Inflammatory macrophage treated with lipopolysaccharide for 1 hour (primary cell): Measurements from ENCODE around the gene FAM117A.

Experiments
- DNase-seq, 2 donors: peaks; one replicate each; pipeline ENCODE4 v3.0.0-alpha.2; 2020 to 2022

The FAM117A gene

GRCh38 chr17:49707246-49707607, 56.7 kb downstream of the FAM117A start:
- no peak for DNase-seq

- DNase-seq: no peak
These were observed 58.7 kb downstream of the FAM117A start for GRCh38 chr17:49705254-49705653.

- peak; percentile 39 to 62 for DNase-seq
These were observed 60.2 kb downstream of the FAM117A start for GRCh38 chr17:49703557-49704277.

- no peak for DNase-seq
These were observed 63.0 kb downstream of the FAM117A start for GRCh38 chr17:49700960-49701359.

- DNase-seq: no peak
These were observed 63.9 kb downstream of the FAM117A start for GRCh38 chr17:49699966-49700575.

GRCh38 chr17:49698005-49698404, 65.9 kb downstream of the FAM117A start:
- DNase-seq: no peak

GRCh38 chr17:49696233-49696761, 67.6 kb downstream of the FAM117A start:
- DNase-seq: peak; percentile 92 to 98

- no peak for DNase-seq
These were observed 68.2 kb downstream of the FAM117A start for GRCh38 chr17:49695698-49696232.

GRCh38 chr17:49694847-49695697, 68.9 kb downstream of the FAM117A start:
- DNase-seq: peak; percentile 29 to 81

GRCh38 chr17:49692751-49693150, 71.2 kb downstream of the FAM117A start:
- peak in 1 of 2 donors; percentile 34 for DNase-seq

- no peak for DNase-seq
These were observed 72.2 kb downstream of the FAM117A start for GRCh38 chr17:49691677-49692191.

- DNase-seq: no peak
These were observed 72.8 kb downstream of the FAM117A start for GRCh38 chr17:49691086-49691676.

GRCh38 chr17:49690256-49690655, 73.7 kb downstream of the FAM117A start:
- no peak for DNase-seq

GRCh38 chr17:49688848-49689247, 75.1 kb downstream of the FAM117A start:
- DNase-seq: no peak

GRCh38 chr17:49687878-49688491, 75.9 kb downstream of the FAM117A start:
- DNase-seq: peak; percentile 25 to 27

- DNase-seq: peak; percentile 55 to 73
These were observed 82.6 kb downstream of the FAM117A start for GRCh38 chr17:49681106-49681979.

GRCh38 chr17:49680314-49680713, 83.6 kb downstream of the FAM117A start:
- DNase-seq: no peak

GRCh38 chr17:49677933-49678847, 85.7 kb downstream of the FAM117A start, which contains the start of gene SPOP:
SPOP (minus strand) TSS chr17:49678097; CDS start chr17:49622810, 55,287 bp downstream.
- DNase-seq: peak; percentile 98 to 99

GRCh38 chr17:49677134-49677932, 86.6 kb downstream of the FAM117A start:
- peak; percentile 84 to 95 for DNase-seq
